Prostate gland (tissue), 2 donors: ENCODE results near the gene MFAP3L. TPM values are rescaled to one million over a fixed set of nuclear protein-coding genes. Genes with fewer than 3 reads are reported as not detected.

Experiments used
- DNase-seq: peaks from one replicate; pipeline ENCODE4 v3.0.0-alpha.2; 2019; ENCODE audit warnings: low spot score
- H3K27ac ChIP-seq, 2 donors: fragments of 200-600 bp; sonication (generic); 2 replicates each; pipeline ENCODE4 v1.5.1; 2017 to 2019
- H3K27me3 ChIP-seq: fragments of 200-600 bp; sonication (generic); replicated peaks from 2 replicates; pipeline ENCODE4 v1.5.1; 2019; ENCODE audit not compliant: insufficient read depth
- H3K36me3 ChIP-seq, 2 donors: fragments of 200-600 bp; sonication (generic); 1 replicate in 1 of 2; 2 replicates in 1 of 2; pipeline versions ENCODE4 v1.5.1 to v1.8.1; 2017 to 2019
- H3K4me1 ChIP-seq: fragments of 200-600 bp; sonication (generic); replicated peaks from 2 replicates; pipeline ENCODE4 v1.5.1; 2019
- H3K4me3 ChIP-seq, 2 donors: fragments of 200-600 bp; sonication (generic); 2 replicates each; pipeline ENCODE4 v1.5.1; 2017 to 2019
- H3K9me3 ChIP-seq: fragments of 200-600 bp; sonication (generic); 2 replicates; pipeline ENCODE4 v1.5.1; 2017
- CTCF ChIP-seq, 4 experiments: fragments of 200-600 bp in 2 of 4; fragments of 450-650 bp in 2 of 4; sonication (generic) in 2 of 4; IDR thresholded peaks; 1 replicate in 3 of 4; 2 replicates in 1 of 4; pipeline ENCODE4 v1.5.1; 2016 to 2019; ENCODE audit warnings: antibody characterized with exemption in 4 of 4, mild to moderate bottlenecking in 2 of 4, moderate library complexity in 2 of 4
- POLR2A ChIP-seq: fragments of 450-650 bp; IDR thresholded peaks from one replicate; pipeline ENCODE4 v1.6.1; 2016; ENCODE audit warnings: antibody characterized with exemption, mild to moderate bottlenecking
- POLR2AphosphoS5 ChIP-seq: sonication (generic); formaldehyde crosslinking; IDR thresholded peaks from one replicate; pipeline ENCODE4 v1.6.1; 2017; ENCODE audit warnings: antibody characterized with exemption
- whole genome bisulfite sequencing: methylation state at CpG from one replicate; pipeline ENCODE4 v1.1.5; 2018; 5-methylcytosine and 5-hydroxymethylcytosine counted together
- intact Hi-C: fragments of 100-400 bp; cut with DNase I; formaldehyde crosslinking; loops from one replicate; pipeline ENCODE4 v1.14.2; 2022
- total RNA-seq, 2 donors: library from RNA; depleted of rRNA; stranded (reverse); fragments of >200 nt; gene quantifications; one replicate each; pipeline ENCODE4 v1.1.0, GENCODE V29; 2016

MFAP3L gene
- total RNA-seq, 2 donors from 2014 or later = 10.0 to 32.2 TPM

GRCh38 chr4:169998981-169999380 lies 27.2 kb downstream of the MFAP3L start:
- Histone ChIP-seq H3K4me3 (no peak overlapping the region), H3K36me3 (no peaks in the 10 kb centered on the region), H3K27ac (no peak overlapping the region), H3K9me3 (no peaks in the 10 kb centered on the region), H3K4me1 (no peaks in the 10 kb centered on the region), H3K27me3 (no peaks in the 10 kb centered on the region)
- no peak for DNase-seq
- TF ChIP-seq POLR2AphosphoS5 (no peak), POLR2A (no peak), CTCF (IDR thresholded peaks at IDR 0.05) (no peak)
- 96% methylated on average over 1 of the region's 1 CpG for WGBS
- intact Hi-C loops = no loop called here

- Histone ChIP-seq H3K27ac (no peak overlapping the region), H3K4me1 (no peaks in the 10 kb centered on the region), H3K27me3 (no peaks in the 10 kb centered on the region), H3K4me3 (no peak overlapping the region), H3K36me3 (no peaks in the 10 kb centered on the region), H3K9me3 (no peaks in the 10 kb centered on the region)
- TF ChIP-seq POLR2A = no peak
- no peak for TF ChIP-seq CTCF (IDR thresholded peaks at IDR 0.05)
- TF ChIP-seq POLR2AphosphoS5 = no peak
- intact Hi-C loops = no loop called here
- 72% methylated on average over 10 of the region's 10 CpGs for WGBS
- DNase-seq = no peak
Observed at GRCh38 chr4:169996379-169997240, 29.6 kb downstream of the MFAP3L start.

DNA sequence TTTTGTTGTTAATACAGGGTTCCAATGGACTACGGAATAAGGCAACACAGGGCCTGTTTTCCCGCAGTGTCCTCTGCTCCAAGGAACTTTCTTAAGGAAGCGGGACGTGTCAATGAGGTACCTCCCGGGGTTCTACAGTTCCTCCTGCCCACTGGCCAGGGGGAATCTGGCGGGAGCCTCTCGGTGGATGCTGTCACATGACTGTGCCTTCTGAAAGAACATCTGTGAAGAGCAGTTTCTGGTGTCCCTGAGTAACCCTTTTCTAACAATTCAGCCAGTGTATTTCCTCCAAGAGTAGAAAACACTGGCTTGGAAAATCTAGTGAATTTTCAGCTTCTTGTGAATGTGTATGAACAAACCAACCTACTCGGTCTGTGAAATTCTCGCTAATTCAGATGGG lies 32.7 kb downstream of the MFAP3L start:
- Histone ChIP-seq H3K4me3 (no peak overlapping the region), H3K27me3 (no peaks in the 10 kb centered on the region), H3K27ac (no peak overlapping the region), H3K9me3 (no peaks in the 10 kb centered on the region), H3K36me3 (no peaks in the 10 kb centered on the region), H3K4me1 (no peaks in the 10 kb centered on the region)
- TF ChIP-seq CTCF (IDR thresholded peaks at IDR 0.05) = no peak
- no peak for TF ChIP-seq POLR2AphosphoS5
- TF ChIP-seq POLR2A = no peak
- no peak for DNase-seq
- intact Hi-C loops = no loop called here
- 81% methylated on average over 9 of the region's 9 CpGs for WGBS

GRCh38 chr4:169988252-169988651 lies 37.9 kb downstream of the MFAP3L start:
- H3K4me1 ChIP-seq = no peaks in the 10 kb centered on the region
- H3K9me3 ChIP-seq = no peaks in the 10 kb centered on the region
- WGBS = 86% methylated on average over 6 of the region's 6 CpGs
- no peak overlapping the region for H3K4me3 ChIP-seq
- no peak overlapping the region for H3K27ac ChIP-seq
- no peak for DNase-seq
- H3K27me3 ChIP-seq = no peaks in the 10 kb centered on the region
- intact Hi-C loops = no loop called here
- H3K36me3 ChIP-seq = no peaks in the 10 kb centered on the region
- TF ChIP-seq CTCF (IDR thresholded peaks at IDR 0.05) (no peak), POLR2A (no peak), POLR2AphosphoS5 (no peak)
